ENCODE measurements around the gene SLC41A3.
A peak's percentile ranks its signal among the peaks of the same experiment; 100 is the strongest.

DNA sequence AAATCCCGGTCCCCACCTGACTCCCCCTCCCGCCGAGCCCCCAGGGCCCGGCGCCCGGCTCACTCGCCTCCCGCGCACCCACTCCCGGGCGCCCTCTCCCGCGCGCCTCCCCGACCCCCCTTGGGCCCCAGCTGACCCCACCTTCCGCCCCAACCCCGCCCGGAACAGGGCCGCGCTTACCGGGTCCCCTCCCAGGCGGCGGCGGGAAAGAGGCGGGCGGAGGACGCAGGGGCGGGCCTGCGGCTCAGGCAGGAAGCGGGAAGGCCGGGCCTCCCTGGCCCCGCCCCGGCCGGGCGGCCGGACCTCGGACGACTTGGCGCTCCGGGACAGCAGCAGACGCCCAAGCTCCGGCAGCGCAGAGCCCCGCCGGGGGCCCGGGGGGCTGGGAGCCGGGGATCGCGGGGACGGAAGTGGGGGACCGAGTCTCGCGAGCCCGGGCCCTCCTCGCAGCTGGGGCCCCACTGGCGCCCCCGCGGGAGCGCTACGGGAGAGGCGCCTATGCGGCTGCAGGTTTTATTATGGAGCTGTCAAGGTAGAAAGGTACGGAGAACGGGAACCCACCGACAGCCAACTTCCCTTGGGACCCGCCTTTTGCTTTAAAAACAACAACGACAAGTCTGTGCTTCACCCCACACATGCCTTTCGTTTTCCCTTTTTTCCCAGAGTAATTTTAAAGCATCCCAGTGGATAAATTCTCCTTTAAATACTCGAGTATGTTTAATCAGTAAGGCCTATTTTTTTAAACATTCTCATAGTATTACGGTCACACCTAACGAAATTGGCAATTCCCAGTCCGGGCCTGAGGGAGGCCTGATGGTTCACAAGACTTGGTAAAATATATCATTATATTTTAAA is at the start of gene SLC41A3:
- peak; percentile 19 for TF ChIP-seq CTCF (IDR thresholded peaks at IDR 0.05; ENCODE audit: insufficient read depth, low read depth, low read length)
- TF ChIP-seq EZH2 (IDR thresholded peaks at IDR 0.05; ENCODE audit: insufficient read depth, low read length): no peak
